Measurements from ENCODE around the gene RAPGEF2.

DNA sequence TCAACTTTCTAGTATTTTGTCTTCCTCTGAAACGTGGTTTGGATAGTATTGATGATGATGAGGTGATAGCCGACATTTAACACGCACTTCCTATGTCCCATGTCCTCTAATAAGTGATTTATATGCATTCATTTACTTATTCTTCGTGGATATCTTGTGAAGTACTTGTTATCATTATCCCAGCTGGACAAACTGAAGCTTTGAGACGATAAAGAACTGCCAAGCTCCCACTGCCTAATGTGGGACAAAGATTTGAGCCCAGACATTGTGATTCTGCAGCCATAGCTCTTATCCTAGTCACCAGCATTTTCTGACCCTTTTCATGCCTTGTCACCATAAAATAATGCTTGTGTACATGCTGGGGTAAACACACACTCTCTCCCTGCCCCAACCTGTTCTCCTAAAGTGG lies 92.5 kb downstream of the RAPGEF2 start:
- TF ChIP-seq, protein P1, sequence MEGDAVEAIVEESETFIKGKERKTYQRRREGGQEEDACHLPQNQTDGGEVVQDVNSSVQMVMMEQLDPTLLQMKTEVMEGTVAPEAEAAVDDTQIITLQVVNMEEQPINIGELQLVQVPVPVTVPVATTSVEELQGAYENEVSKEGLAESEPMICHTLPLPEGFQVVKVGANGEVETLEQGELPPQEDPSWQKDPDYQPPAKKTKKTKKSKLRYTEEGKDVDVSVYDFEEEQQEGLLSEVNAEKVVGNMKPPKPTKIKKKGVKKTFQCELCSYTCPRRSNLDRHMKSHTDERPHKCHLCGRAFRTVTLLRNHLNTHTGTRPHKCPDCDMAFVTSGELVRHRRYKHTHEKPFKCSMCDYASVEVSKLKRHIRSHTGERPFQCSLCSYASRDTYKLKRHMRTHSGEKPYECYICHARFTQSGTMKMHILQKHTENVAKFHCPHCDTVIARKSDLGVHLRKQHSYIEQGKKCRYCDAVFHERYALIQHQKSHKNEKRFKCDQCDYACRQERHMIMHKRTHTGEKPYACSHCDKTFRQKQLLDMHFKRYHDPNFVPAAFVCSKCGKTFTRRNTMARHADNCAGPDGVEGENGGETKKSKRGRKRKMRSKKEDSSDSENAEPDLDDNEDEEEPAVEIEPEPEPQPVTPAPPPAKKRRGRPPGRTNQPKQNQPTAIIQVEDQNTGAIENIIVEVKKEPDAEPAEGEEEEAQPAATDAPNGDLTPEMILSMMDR (IDR thresholded peaks at IDR 0.05), result no peak
- TF ChIP-seq POLR2A (IDR thresholded peaks at IDR 0.05) (no peak), POLR2AphosphoS5 (IDR thresholded peaks at IDR 0.05) (no peak)

Measured in breast epithelium (tissue), 3 donors.